ENCODE measurements around the gene SH3GL1.
"Not testable (repeated sequence)": the region's sequence is repeated elsewhere in the genome, so short reads cannot be mapped to it uniquely, and the experiment has no call there.

The SH3GL1 gene

DNA sequence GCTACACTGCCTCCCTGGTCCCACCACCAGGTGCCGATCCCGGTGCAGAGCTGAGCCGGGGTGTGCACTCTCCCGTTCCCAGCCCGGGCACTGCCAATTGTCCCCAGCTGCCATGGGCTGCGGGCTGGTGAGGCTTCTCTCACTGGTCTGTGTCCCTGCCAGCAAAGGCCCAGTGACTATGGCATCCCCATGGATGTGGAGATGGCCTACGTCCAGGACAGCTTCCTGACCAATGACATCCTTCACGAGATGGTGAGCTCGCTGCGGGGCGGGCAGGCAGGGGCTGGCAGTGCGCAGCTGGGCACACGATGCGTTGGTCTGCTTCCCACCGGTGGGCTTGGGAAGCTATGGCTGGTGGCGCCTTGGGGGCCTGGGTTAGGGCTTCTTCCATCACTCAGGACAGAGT lies 42.4 kb downstream of the SH3GL1 start:
- no peak overlapping the region for H3K4me3 ChIP-seq (ENCODE audit: low read length)
- DNase-seq (ENCODE audit: low read depth, low spot score) = no peak

DNA sequence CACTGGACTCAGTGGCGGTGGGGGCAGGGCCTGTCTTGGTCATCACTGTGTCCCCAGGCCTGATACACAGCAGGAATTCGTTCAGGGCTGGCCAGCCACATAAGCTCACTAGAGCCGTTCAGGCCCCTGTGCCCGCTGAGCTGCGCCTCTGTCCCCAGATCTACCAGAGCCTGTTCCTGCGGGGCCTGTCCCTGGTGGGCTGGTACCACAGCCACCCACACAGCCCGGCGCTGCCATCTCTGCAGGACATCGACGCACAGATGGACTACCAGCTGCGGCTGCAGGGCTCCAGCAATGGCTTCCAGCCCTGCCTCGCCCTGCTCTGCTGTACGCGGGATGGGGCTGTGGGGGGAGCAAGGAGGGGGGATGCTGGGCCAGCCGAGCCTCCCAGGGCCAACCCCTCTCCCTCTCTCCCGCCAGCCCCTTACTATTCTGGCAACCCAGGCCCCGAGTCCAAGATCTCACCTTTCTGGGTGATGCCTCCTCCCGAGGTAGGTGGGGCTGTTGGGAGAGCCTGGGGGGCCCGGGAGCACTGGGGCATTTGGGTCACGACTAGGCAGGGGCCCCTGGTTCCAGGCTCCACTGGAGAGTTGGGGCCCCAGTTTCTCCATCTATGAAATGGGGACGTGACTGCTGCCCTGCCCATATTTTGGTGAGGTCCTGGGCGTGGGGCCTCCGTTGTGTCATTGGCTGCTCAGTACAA lies 43.1 kb downstream of the SH3GL1 start:
- no peak for DNase-seq (ENCODE audit: low read depth, low spot score)
- no peak overlapping the region for H3K4me3 ChIP-seq (ENCODE audit: low read length)

DNA sequence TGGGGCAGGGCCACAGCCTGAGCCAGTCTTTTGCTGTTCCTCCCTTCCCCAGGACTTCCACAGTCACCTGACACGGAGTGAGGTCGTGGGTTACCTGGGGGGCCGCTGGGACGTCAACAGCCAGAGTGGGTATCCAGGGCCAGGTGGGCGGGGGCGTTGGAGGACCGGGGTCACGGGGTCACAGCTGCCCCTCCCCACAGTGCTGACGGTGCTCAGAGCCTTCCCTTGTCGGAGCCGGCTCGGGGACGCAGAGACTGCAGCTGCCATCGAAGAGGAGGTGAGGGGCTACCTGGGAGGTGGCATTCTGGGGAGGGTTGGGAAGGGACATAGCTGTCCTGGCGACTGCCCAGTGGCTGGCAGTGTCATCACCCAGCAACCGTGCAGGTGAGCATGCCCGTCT lies 45.5 kb downstream of the SH3GL1 start:
- DNase-seq (ENCODE audit: low read depth, low spot score) = no peak
- no peak overlapping the region for H3K4me3 ChIP-seq (ENCODE audit: low read length)

DNA sequence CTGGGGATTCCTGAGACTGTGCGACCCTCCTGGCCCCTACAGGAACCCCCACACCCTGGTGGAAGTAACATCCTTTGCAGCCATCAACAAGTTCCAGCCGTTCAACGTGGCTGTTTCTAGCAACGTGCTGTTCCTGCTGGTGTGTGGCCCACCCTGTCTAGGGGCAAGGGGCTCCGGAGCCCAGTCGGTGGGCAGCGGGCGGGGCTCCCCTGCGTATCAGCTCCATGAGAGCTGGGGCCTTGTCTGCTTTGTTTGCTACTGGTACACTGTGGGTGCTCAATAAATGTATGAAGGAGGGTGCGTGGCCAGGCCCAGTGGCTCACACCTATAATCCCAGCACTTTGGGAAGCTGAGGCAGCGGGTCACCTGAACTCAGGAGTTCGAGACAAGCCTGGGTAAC lies 46.1 kb downstream of the SH3GL1 start:
- no peak overlapping the region for H3K4me3 ChIP-seq (ENCODE audit: low read length)
- no peak for DNase-seq (ENCODE audit: low read depth, low spot score)

DNA sequence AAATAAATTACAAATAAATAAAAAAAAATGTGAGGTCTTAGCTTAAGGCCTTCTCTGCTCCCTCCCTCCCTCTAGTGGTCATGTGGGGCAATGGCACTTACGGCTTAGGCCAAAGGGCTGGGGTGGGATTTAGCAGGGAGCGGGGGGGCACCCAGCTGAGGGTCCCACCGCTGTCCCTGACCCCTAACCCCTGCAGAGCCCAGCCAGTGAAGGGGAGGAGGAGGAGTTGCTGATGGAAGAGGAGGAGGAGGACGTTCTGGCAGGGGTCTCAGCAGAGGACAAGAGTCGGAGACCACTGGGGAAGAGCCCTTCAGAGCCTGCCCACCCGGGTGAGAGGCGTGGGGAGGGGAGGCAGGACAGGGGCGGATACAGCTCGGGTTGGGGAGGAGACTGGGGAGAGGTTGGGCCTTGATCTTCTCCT lies 47.6 kb downstream of the SH3GL1 start:
- no peak overlapping the region for H3K4me3 ChIP-seq (ENCODE audit: low read length)
- DNase-seq (ENCODE audit: low read depth, low spot score) = peak; percentile 64

DNA sequence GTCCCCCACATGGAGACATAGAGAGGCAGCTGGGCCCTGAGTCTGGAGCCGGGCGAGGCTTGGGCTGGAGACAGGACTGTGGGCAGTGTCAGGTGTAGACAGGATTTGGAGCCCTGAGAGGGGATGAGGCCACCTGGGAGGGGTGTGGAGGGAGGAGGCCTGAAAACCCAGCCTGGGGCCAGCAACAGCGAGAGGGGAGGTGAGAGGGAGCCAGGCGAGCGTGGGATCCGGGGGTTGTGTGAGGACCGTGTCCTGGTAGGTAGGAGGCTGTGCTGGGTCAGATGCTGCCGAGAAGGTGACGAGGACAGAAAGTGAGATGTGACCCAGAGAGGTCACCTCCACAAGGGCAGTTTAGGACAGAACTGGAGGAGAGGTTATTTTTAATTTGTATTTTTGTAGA lies 49.6 kb downstream of the SH3GL1 start:
- no peak overlapping the region for H3K4me3 ChIP-seq (ENCODE audit: low read length)
- no peak for DNase-seq (ENCODE audit: low read depth, low spot score)

DNA sequence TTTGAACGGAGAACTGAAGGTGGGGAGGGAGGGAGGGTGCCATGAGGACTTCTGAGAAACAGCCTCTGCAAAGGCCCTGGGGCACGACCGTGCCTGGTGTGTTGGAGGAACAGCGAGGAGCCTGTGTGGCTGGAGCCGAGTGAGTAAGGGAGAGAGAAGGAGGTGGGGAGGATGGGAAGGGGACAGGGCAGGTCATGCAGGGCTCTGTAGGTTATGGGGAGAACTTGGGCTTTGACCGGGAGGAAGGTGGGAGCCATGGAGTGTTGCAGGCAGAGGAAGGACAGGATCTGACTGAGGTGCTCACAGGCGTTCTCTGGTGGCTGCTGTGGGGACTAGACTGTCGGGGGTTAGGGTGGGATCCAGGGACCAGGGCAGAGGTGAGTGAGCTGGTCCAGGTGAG lies 50.2 kb downstream of the SH3GL1 start:
- DNase-seq (ENCODE audit: low read depth, low spot score) = no peak

DNA sequence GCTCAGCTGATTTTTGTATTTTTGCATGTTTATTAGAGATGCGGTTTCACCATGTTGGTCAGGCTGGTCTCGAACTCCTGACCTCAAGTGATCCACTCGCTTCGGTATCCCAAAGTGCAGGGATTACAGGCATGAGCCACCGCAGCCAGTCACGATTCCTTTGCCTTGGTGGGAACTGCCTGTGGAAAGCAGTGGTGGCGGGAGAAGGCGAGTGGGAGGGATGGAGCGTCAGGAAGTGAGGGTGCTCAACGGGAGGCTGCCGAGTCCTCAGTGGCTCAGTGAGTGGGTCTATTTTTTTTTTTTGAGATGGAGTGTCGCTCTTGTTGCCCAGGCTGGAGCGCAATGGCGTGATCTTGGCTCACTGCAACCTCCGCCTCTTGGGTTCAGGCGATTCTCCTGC lies 51.1 kb downstream of the SH3GL1 start:
- H3K4me3 ChIP-seq (ENCODE audit: low read length); DNase-seq (ENCODE audit: low read depth, low spot score): not testable (repeated sequence)

More for the DNA sequence above, 50.2 kb downstream of the SH3GL1 start:
- H3K4me3 ChIP-seq (ENCODE audit: low read length) = no peak overlapping the region

DNA sequence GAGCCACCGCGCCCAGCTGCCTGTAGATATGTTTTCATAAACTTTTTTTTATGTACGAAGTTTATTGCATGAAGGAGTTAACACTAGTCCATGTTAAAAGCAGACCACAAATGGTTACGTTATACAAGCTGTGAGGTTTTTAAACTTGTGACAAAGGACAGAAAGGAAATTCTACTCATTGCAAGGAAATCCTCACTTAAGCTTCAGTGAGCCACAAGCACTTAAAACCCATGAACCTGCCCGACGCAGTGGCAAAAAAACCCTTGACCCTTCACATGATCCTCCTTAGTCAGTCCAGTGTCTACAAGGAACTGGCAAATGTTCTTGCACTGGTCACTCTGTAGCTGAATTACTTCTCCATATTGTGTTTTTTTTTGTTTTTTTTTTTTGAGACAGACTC lies 52.8 kb downstream of the SH3GL1 start:
- no peak for DNase-seq (ENCODE audit: low read depth, low spot score)
- no peak overlapping the region for H3K4me3 ChIP-seq (ENCODE audit: low read length)

DNA sequence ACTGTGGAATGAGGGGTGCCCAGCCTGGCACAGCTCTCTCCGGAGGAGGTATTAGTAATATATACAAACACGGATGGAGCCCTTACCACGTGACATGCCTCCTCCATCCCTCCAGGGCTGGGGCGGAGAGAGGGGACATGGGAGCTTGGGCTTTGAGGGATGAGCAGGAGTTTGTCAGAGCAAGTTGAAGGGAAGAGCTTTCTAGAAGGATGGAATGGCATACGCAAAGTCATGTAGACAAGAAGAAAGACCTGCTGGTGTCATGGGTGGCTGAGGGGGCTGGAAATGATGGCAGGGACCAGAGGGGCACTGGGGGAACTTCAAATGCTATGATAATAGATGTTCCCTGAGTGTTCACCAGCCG lies 54.3 kb downstream of the SH3GL1 start:
- no peak overlapping the region for H3K4me3 ChIP-seq (ENCODE audit: low read length)
- no peak for DNase-seq (ENCODE audit: low read depth, low spot score)

DNA sequence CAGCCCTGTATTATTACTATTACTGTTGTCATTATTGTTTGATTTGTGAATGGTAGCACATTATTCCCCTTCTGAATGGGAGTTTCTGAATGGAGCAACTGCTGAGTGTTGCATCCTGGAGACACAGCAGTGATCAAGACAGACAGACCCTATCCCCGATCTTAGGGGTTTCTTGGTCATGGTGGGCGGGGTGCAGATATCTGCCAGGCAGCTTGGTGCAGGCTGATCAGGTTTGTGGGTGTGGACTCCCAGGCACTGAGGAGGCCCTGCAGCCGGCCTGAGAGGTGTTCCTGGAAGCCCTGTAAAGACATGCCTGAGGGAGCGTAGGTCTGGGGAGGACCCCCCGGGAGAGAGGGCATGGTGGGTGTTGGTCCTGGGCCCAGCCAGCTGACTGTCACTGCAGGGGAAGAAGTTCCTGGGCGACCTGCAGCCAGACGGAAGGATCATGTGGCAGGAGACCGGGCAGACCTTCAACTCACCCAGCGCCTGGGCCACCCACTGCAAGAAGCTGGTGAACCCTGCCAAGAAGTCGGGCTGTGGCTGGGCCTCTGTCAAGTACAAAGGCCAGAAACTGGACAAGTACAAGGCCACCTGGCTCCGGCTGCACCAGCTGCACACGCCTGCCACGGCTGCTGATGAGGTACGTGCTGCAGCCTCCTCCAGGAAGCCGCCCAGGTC lies 54.9 kb downstream of the SH3GL1 start:
- no peak for DNase-seq (ENCODE audit: low read depth, low spot score)
- no peak overlapping the region for H3K4me3 ChIP-seq (ENCODE audit: low read length)

DNA sequence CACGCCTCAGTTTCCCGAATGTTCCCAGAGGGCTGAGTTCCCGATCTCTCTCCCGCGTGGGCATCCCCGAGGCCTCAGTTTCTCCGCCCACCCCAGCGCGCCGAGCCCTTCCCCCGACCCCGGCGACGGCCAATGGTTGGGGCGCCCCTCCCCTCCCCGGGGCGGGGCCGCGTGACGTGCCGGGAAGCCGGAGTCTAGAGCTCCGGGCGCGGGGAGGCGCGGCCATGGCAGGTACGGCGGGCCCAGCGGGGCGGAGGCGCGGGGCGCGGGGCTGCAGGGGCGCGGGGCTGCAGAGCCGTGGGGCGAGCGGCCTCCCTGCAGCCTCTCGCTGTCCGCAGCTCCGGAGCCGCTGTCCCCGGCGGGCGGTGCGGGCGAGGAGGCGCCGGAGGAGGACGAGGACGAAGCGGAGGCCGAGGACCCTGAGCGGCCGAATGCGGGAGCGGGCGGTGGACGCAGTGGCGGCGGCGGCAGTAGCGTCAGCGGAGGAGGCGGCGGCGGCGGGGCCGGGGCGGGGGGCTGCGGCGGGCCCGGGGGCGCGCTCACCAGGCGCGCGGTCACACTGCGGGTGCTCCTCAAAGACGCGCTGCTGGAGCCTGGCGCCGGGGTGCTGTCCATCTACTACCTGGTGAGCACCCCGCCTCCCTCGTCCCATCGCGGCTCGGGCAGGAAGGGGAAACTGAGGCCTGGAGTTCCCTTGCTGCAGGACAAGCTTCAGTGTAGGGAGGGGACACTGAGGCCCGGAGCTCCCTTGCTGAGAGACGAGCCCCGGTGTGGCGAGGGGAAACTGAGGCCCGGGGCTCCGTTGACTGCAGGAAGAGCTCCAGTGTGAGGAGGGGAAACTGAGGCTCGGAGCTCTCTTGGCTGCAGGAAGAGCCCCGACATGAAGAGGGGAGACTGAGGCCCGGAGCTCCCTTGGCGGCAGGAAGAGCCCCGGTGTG lies 56.7 kb downstream of the SH3GL1 start, which contains the start of gene MPND:
MPND (plus strand) TSS at position 193 of the 938 bp plus-strand sequence; CDS start at position 225, 32 bp downstream.
- peak; percentile 69 for DNase-seq (ENCODE audit: low read depth, low spot score)
- peak within 1 kb of the TSS; percentile 86 for H3K4me3 ChIP-seq (ENCODE audit: low read length)

DNA sequence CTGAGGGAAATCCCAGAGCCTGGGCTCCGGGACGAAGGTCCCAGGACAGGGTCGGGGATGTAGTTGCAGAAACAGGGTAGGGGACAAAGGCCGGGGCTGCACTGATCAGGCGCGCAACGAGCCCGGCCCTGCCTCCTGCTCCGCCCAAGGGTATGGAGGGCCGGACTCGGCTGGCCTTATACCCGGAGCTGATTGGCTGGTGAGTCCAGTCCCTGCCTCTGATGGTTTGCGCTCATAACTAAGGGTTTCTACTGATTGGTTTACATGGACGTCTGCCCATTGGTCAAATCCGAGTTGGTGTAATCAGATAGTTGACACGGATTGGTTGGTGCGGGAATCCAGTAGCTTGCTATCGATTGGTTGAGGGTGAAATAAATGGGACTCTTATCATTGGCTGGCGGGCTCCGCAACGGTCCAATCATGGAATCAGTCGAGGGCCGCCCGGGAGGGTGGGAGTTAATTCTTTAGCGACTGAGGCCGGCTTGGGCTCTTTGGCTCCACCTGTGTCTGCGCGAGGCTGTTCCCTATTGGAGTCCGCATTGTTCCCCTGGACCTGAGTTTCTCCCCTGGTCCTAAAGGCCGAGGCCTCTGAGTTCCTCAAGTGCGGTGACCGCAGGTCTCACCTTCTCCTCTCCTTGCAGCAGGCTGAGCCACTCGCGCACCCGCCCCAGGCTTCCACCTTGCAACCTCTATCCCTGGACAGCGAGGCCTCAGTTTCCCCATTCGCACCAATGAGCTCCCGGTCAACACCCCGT lies 57.6 kb downstream of the SH3GL1 start:
- DNase-seq (ENCODE audit: low read depth, low spot score) = peak; percentile 100
- H3K4me3 ChIP-seq (ENCODE audit: low read length) = peak overlapping the region; percentile 86

DNA sequence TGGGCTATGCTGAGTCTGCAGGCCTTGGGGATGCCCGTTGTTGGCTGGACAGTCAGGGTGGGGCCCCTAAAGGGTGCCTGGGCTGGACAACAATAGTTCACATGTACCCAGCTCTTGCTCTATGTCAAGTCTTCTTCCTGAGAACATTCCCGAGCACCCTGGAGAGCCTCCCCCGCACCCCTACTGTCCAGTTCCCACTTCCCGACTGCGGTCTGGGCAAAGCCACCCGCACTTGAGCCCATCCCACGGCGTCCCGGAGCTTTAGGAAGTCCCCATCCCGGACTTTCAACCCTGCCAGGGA lies 58.1 kb downstream of the SH3GL1 start:
- peak overlapping the region; percentile 86 for H3K4me3 ChIP-seq (ENCODE audit: low read length)
- DNase-seq (ENCODE audit: low read depth, low spot score) = no peak

DNA sequence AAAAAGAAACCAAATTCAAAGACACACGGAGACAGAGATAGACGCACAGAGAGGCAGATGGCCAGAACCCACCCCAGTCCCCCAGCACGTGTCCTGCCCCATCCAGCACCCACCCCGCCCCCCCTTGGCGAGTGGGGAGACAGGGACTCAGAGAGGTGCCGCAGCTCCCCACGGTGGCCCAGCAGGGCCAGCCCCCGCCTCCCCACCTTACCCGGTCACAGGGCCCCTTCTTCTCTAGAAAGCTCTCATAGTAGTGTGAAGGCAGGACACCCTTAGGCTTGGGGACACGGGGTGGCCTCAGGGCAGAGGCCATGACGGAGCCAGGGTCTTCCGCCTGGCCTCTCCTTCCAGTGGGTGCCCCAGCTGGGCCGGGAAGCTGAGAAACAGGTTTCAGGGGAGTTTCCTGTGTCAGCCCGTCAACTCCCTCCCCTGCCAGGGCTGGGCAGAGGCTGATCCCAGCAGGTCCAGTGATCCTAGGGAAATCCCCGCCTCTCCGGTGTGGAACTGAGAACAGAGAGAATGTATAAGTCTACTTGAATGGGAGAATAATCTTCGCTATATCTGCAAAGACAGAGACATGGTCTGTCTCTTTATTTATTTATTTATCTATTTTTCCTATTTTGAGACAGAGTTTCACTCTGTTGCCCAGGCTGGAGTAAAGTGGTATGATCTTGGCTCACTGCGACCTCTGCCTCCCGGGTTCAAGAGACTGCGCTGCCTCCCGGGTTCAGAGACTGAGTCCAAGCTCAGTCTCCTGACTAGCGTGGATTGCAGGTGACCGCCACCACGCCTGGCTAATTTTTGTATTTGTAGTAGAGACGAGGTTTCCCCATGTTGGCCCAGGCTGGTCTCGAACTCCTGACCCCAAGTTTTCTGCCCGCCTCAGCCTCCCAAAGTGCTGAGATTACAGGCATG lies 61.6 kb downstream of the SH3GL1 start, which contains the start of gene STAP2:
STAP2 (minus strand) TSS at position 387 of the 915 bp plus-strand sequence; CDS start at position 313, 74 bp downstream.
- no peak for DNase-seq (ENCODE audit: low read depth, low spot score)
- no peak within 1 kb of the TSS for H3K4me3 ChIP-seq (ENCODE audit: low read length)

DNA sequence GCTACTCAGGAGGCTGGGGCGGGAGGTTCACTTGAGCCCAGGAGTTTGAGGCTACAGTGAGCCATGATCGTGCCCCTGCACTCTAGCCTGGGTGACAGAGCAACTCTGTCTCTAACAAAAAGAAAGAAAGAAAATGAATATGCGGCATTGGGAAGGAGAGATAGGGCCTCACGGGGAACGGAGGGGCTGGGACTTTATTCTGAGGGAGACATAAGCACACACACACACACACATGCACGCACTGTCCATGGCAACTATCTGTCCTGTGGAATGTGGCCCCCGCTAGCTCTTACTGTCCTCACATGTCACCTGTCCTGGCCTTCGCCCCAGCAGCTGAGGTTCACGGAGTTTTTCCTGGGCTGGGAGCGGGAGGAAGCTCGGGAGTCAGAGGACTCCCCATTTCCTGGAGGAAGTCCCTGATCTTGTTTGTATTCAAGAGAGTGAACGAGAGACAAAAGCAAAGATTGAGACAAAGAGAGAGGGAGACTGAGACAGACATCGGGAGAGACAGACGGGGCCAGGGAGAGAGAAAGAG lies 62.4 kb downstream of the SH3GL1 start:
- no peak for DNase-seq (ENCODE audit: low read depth, low spot score)
- no peak overlapping the region for H3K4me3 ChIP-seq (ENCODE audit: low read length)

DNA sequence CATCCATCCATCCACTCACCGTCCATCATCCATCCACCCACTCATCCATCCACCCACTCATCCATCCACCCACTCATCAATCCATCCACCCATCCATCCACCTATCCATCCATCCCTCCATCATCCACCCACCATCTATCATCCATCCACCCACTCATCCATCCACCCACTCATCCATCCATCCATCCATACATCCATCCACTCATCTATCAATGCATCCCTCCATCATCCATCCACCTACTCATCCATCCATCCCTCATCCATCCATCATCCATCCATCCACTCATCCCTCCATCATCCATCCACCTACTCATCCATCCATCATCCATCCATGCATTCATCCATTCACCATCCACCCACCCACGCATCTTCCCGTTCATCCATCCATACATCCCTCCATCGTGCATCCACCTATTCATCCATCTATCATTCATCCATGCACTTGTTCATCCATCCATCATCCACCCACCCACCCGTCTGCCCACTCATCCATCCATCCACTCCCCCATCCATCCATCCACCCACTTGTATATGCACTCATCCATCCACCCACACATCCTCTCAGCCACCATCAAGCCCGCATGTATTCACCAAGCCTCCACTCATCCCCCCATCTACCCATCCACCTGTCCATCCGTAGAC lies 65.3 kb downstream of the SH3GL1 start:
- DNase-seq (ENCODE audit: low read depth, low spot score) = no peak

More for the DNA sequence above, 65.3 kb downstream of the SH3GL1 start:
- no peak overlapping the region for H3K4me3 ChIP-seq (ENCODE audit: low read length)
